Mesothelial cell of epicardium (in vitro differentiated cells): ENCODE results near the gene ST3GAL3. TPM values are rescaled to one million over a fixed set of nuclear protein-coding genes. Genes with fewer than 3 reads are reported as not detected.

Experiments
- DNase-seq, 2 experiments: peaks; one replicate each; pipeline ENCODE4 v3.0.0; 2021; ENCODE audit warnings: low spot score in 2 of 2; ENCODE audit not compliant: unreplicated experiment in 2 of 2
- H3K27ac Mint-ChIP-seq: 2 replicates; pipeline ENCODE4 v1.8.0; 2021; ENCODE audit warnings: mixed read lengths
- H3K27me3 Mint-ChIP-seq: 2 replicates; pipeline ENCODE4 v1.8.0; 2021; ENCODE audit warnings: low read depth, mixed read lengths
- H3K36me3 Mint-ChIP-seq: 2 replicates; pipeline ENCODE4 v1.8.0; 2021; ENCODE audit warnings: mixed read lengths
- H3K4me1 Mint-ChIP-seq: 2 replicates; pipeline ENCODE4 v1.8.0; 2021; ENCODE audit warnings: mixed read lengths
- H3K4me3 Mint-ChIP-seq: 2 replicates; pipeline ENCODE4 v1.8.0; 2021; ENCODE audit warnings: mild to moderate bottlenecking, moderate library complexity, mixed read lengths
- H3K9me3 Mint-ChIP-seq: 2 replicates; pipeline ENCODE4 v1.8.0; 2021; ENCODE audit warnings: mixed read lengths
- CTCF ChIP-seq: fragments of 200-600 bp; sonication (generic); IDR thresholded peaks from one replicate; pipeline ENCODE4 v1.5.0; 2021; ENCODE audit warnings: antibody characterized with exemption; ENCODE audit not compliant: unreplicated experiment
- total RNA-seq: library from RNA; stranded (reverse); gene quantifications from 3 replicates; pipeline ENCODE4 v1.2.1, GENCODE V29; 2021

Gene ST3GAL3
- total RNA-seq, 1 donor from 2014 or later, result 31.0 TPM

GRCh38 chr1:43768168-43768567, 60.8 kb downstream of the ST3GAL3 start:
- no peak for TF ChIP-seq CTCF
- H3K4me1 Mint-ChIP-seq, result peaks cover 28% of the 10 kb centered on the region
- H3K27me3 Mint-ChIP-seq, result no peaks in the 10 kb centered on the region
- no peak for DNase-seq
- no peaks in the 10 kb centered on the region for H3K9me3 Mint-ChIP-seq
- peaks cover 3% of the 10 kb centered on the region for H3K36me3 Mint-ChIP-seq
- peak overlapping the region; percentile 36 for H3K27ac Mint-ChIP-seq
- H3K4me3 Mint-ChIP-seq, result no peak overlapping the region

GRCh38 chr1:43769350-43769908, 62.1 kb downstream of the ST3GAL3 start:
- H3K4me3 Mint-ChIP-seq, result no peak overlapping the region
- DNase-seq, result no peak
- peak overlapping the region; percentile 71 for H3K27ac Mint-ChIP-seq
- no peaks in the 10 kb centered on the region for H3K27me3 Mint-ChIP-seq
- TF ChIP-seq CTCF, result no peak
- peaks cover 26% of the 10 kb centered on the region for H3K4me1 Mint-ChIP-seq
- peaks cover 3% of the 10 kb centered on the region for H3K36me3 Mint-ChIP-seq
- H3K9me3 Mint-ChIP-seq, result no peaks in the 10 kb centered on the region

GRCh38 chr1:43770111-43770510, 62.8 kb downstream of the ST3GAL3 start:
- Mint-ChIP-seq H3K36me3 (peaks cover 6% of the 10 kb centered on the region), H3K4me3 (no peak overlapping the region), H3K27me3 (no peaks in the 10 kb centered on the region), H3K9me3 (no peaks in the 10 kb centered on the region), H3K27ac (peak overlapping the region; percentile 71), H3K4me1 (peaks cover 26% of the 10 kb centered on the region)
- DNase-seq, result no peak
- TF ChIP-seq CTCF, result no peak

GRCh38 chr1:43772978-43773377, 65.6 kb downstream of the ST3GAL3 start:
- peaks cover 16% of the 10 kb centered on the region for H3K36me3 Mint-ChIP-seq
- H3K27ac Mint-ChIP-seq, result no peak overlapping the region
- peaks cover 10% of the 10 kb centered on the region for H3K9me3 Mint-ChIP-seq
- no peak for TF ChIP-seq CTCF
- no peaks in the 10 kb centered on the region for H3K27me3 Mint-ChIP-seq
- no peak overlapping the region for H3K4me3 Mint-ChIP-seq
- DNase-seq, result no peak
- H3K4me1 Mint-ChIP-seq, result peaks cover 25% of the 10 kb centered on the region

GRCh38 chr1:43773821-43774220, 66.5 kb downstream of the ST3GAL3 start:
- H3K9me3 Mint-ChIP-seq, result peaks cover 10% of the 10 kb centered on the region
- peaks cover 19% of the 10 kb centered on the region for H3K4me1 Mint-ChIP-seq
- H3K36me3 Mint-ChIP-seq, result peaks cover 18% of the 10 kb centered on the region
- H3K27ac Mint-ChIP-seq, result no peak overlapping the region
- no peak for DNase-seq
- TF ChIP-seq CTCF, result no peak
- no peaks in the 10 kb centered on the region for H3K27me3 Mint-ChIP-seq
- no peak overlapping the region for H3K4me3 Mint-ChIP-seq

GRCh38 chr1:43774359-43774758, 67.0 kb downstream of the ST3GAL3 start:
- Mint-ChIP-seq H3K9me3 (peaks cover 13% of the 10 kb centered on the region), H3K36me3 (peaks cover 22% of the 10 kb centered on the region), H3K27me3 (no peaks in the 10 kb centered on the region), H3K4me1 (peaks cover 15% of the 10 kb centered on the region), H3K27ac (no peak overlapping the region), H3K4me3 (no peak overlapping the region)
- no peak for TF ChIP-seq CTCF
- DNase-seq, result no peak
